DMS153 treated with DMSO at 0.1 percent for 48 hours (cell line): Measurements from ENCODE around the gene KCNT1.

Experiments
- DNase-seq: peaks from one replicate; lab custom pipeline; 2025; ENCODE audit not compliant: unreplicated experiment; lab: John Stamatoyannopoulos, UW

The KCNT1 gene

GRCh38 chr9:135698767-135699166 is 3.2 kb upstream of the KCNT1 start:
- no peak for DNase-seq

DNA sequence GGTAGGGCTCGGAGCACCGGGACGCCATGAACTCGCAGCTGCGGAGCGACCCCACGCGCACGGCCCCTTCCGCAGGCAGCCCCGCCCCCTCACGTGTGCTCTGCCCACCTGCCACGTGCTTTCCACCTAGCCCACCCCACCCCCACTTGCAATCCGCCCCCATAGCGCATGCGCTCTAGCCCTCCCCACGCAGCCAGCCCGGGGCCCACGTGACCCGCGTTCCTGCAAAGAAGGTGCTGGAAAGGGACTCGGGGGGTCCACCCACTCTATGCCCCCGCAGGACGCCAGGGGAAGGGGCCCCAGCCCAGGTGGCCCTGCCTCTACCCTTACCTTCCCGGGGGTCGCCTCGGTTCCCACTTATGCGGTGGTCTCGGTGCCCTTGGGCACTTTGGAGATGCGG is 2.5 kb upstream of the KCNT1 start, which contains the start of gene SOHLH1:
TSS of gene SOHLH1 (minus strand) at position 42 of the 400 bp plus-strand sequence. CDS start at position 28, 14 bp downstream.
- no peak for DNase-seq

GRCh38 chr9:135700525-135700924 is 1.5 kb upstream of the KCNT1 start:
- no peak for DNase-seq

DNA sequence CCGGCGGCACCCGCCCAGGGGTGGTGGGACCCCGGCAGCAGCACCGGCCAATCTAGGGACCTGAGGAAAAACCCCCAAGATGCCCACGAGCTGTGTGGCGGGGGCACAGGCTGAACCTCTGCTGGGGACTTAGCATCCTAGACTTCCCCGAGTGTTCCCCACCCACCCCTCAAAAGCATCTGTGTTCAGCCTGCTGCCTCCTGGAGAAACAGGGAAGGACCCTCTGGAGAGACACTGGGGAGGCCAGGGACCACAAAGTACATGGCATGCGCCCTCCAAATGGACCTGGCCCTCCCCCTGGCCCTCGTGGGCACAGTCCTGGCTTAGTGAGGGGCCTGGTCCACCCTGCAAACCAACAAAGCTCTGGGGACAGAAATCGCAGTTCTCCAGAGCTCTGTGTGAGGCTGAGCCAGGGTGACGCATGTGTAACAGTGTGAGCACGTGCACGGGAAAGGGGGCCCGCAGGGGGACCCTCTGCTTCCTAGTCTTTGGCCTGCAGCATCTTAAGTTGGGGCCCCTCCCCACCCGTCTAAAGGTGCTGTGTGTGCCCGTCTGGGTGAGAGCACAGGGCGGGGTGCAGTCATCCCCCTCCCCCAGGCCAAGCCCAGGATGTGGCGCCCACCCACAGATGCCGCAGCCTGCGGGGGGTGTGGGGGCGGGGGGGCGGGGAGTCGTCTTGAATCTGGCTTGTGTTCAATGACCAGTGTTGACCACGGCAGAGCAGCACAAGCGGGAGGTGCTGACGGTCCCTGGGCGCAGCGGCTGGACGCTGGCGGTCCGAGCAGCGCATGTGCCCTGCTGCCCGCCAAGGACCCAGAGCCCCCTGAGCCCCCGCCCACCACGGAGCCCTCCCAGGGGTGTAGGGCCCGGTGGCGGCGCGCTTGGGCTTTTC is 672 bp upstream of the KCNT1 start:
- DNase-seq = no peak

DNA sequence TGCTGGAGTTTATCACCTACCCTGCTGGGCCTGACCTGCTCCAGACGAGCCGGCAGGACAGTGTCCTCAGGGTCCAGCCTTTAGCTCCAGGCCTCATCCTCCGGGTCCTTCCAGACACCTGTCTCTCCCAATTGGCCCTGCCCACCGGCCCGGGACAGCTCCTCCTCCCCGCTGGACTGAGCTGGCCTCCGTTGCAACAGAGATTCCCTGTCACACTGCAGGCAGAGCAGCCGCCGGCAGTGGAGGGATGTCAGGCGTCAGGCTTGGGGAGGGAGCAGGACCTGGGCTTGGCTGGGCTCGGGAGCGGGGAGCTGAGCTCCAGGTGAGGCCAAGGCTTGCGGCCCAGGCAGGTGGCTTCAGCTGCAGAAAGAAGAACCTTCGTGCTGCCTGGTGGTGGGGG is 1.7 kb downstream of the KCNT1 start:
- no peak for DNase-seq

DNA sequence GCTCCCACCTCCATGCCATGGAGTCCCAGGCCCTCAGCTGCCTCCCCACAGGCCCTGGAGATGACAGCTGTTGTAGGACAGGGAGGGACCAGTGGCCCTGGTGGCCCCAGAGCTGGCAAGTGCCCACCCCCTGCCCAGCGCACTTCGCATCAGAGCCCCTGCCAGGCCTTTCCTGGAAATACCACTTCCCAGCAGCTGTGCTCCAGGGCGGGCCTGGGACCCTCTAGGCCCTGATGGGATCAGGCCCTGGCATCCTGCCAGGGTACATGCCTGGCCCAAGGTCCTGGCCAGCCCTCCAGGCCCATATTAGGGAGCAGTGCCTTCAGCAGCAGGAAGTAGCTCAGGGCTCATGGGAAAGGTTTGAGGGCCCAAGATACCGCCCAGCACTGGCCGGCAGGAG is 2.5 kb downstream of the KCNT1 start:
- DNase-seq = no peak

- no peak for DNase-seq
Observed at GRCh38 chr9:135705376-135705775, 3.4 kb downstream of the KCNT1 start.

GRCh38 chr9:135706288-135706687 is 4.3 kb downstream of the KCNT1 start:
- DNase-seq = no peak

- DNase-seq = no peak
Observed at GRCh38 chr9:135707252-135708138, 5.5 kb downstream of the KCNT1 start.

DNA sequence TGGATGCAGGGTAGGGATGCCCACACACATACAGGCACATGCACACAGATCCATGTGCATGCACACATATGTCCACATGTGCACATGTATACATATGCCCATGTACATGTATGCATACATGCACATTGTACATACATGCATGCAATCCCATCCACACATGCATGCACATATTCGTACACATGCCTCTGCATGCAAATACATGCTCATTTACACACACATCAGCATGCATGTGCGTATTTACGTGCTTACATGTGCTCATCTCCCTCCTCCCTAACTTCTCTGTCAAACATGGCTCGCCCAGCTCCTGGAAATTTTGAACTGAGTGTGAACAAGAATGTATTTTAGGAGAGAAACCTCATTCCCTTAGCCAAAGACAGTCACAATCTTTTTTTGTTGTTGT is 6.2 kb downstream of the KCNT1 start:
- DNase-seq = no peak

DNA sequence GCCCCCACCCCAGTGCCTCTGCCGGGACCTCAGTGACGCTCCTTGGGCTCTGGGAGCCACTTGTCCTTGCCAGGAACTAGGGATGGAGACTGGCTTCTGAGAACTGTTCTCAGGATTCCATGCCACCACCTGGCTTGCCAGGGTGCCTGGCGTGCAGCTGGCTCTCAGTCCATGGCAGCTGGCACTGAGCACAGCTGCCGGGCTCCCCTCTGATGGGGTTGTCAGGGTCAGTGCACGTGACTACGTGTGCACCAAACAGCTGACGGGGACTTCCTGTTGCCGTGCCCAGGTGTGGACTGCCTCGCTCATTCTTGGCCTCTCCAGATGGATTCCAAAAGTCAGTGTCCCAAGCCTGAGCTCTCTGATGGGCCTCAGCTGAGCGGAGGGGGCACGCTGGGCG is 9.4 kb downstream of the KCNT1 start:
- no peak for DNase-seq

GRCh38 chr9:135711881-135712280 is 9.9 kb downstream of the KCNT1 start:
- DNase-seq = no peak

DNA sequence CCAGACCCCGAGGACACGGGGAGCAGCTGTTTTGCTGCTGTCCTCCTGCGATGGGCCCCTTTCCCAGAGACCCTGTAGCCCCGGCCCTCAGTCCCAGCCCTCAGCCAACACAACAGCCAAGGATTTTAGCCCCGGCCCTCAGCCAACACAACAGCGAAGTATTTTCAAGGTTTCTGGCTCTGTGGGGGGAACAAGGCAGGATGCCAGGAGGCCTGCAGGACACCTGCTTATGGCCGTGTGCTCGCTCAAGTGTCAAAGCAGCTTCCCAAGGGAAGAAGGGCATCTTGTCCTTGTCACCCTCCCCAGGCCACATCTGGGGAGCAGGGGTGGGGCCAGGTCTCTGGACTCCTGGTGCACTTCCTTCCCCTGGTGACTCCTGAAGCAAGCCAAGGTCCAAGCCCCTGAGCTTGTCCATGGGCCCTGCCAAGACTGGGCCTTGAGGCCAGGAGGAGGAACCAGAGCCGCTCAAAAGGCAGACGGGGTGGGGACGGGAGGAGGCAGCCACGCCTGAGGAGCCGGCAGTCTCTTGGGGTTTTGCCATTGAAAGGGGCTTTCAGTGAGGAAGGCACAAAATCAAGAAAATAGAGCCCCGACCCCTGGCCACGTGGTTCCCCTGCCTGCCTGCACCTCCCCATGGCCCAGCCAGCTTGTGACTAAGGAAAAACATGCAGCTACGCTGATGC is 10.8 kb downstream of the KCNT1 start:
- no peak for DNase-seq

DNA sequence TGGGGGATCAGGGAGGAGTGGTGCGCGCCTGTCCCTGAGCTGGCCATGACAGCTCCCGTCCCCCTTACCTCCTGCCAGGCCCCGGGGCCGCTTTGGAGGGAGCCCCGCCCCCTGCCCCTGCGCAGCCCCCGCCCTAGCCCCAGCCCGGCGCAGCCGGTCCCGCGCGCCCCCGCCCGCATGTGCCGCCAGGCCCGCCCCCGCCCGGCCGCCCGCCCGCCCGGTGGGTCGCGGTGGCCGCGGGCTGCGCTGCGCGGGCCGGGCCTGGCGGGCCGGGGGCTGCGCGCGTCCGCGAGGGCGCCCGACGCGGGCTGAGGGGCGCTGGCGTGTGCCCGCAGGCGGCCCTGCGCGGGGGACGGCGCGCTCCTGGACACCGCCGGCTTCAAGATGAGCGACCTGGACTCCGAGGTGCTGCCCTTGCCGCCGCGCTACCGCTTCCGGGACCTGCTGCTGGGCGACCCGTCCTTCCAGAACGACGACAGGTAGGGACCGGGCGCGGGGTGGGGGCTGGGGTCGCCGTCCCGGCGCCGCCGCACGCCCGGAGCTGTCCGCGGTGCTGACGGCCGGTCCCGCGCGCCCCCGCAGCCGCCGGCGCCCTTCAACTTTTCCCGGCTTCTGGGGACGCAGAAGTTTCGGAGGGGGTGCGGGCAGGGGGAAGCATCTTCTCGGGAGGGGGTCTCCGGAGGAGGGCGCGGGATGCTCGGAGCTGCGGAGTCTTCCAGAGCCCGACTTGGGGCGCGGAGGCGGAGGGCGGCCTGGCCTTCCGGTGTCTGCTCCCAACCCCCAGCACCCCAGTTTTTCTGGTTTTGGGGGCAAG is 12.5 kb downstream of the KCNT1 start:
- no peak for DNase-seq

- DNase-seq = no peak
Observed at GRCh38 chr9:135715056-135715595, 13.1 kb downstream of the KCNT1 start.

DNA sequence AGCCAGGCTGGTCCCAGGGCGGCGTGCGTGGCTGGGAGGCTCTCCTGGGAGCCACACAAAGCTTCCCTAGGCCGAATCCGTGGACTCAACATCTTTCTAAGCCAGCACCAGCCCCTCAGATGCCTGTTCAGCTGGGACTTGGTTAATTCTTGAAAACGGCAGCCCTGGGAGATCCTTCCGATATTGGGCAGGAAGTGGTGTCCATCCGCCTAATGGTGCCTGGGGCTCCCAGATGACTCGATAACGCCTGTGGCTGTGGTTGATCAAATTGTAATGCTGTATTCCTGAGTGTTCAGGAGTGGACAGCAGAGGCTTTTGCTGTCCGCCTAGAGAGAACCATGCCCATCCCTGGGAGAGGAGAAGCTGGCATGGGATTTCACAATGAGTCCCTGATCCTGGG is 14.1 kb downstream of the KCNT1 start:
- no peak for DNase-seq

DNA sequence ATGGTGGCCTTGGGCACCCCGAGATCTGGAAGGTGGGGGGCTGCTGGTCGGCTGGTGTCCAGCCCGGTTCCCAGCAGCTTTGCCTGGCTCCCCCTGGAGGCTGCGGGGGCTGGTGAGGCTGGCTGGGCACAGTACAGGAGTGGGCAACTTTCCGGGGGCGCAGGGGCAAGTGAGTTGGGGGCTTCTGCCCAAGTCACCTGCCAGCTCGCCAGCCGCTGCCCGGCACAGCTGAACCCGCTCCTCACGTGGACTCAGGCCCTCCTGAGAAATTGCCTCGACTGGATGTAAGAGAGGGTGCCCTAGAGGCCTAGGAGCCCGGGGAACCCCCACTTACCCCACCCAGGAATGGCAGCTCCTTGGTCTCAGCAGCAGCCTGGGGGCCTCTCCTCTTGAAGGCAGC is 15.4 kb downstream of the KCNT1 start:
- DNase-seq = no peak

DNA sequence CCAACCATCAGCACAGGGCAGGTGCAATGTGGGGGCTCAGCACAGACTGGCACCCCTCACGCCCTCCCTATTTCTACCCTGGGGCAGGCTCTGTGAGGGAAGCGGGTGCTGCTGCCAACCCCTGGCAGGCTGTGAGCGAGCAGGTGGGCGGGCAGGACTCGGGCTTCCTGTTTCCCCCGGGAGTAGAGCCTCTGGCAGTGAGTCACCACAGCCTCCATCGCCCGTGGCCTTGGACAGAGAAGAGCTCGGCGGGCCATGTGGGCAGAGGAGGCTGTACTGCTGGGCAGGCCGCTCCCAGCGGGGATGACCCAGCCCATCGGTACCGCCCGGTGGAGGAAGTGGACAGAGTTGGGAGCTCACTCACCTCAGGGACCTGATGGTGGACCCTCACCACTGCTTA is 16.6 kb downstream of the KCNT1 start:
- no peak for DNase-seq

- no peak for DNase-seq
Observed at GRCh38 chr9:135719472-135719871, 17.5 kb downstream of the KCNT1 start.

- DNase-seq = no peak
Observed at GRCh38 chr9:135722365-135722764, 20.4 kb downstream of the KCNT1 start.
